Measurements from ENCODE around the gene POU3F2.

Gene POU3F2

DNA sequence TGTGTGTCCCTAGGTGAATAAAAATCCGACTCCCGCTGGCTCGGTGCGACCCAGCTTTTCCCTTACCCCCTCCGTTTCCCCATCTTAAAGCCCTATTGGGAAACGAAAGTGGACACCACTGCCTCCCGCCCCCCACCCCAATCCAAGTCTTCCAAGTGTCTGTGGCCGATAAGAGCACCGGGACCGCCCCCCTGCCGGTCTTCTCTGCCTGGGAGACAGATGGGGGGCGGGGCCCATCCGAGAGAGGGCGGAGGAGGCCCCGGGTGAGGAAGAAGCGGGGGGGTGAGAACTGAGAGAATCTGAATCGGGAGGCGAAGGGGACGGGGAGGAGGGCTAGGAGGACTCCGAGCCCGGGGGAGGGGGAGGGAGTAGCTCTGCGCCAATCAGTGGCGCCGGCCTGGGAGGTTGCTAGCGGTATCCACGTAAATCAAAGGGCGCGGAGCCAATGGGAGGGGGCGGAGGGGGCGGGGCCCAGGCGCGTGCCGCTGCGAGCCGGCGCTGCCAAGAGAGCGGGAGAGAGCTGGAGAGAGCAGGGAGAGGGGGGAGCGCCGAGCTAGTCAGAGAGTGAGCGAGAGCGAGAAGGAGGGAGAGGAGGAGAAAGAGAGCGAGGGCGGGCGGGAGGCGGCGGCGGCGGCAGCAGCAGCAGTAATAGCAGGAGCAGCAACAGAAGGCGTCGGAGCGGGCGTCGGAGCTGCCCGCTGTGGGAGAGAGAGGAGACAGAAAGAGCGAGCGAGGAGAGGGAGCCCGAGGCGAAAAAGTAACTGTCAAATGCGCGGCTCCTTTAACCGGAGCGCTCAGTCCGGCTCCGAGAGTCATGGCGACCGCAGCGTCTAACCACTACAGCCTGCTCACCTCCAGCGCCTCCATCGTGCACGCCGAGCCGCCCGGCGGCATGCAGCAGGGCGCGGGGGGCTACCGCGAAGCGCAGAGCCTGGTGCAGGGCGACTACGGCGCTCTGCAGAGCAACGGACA lies at the start of gene POU3F2:
POU3F2 (plus strand) TSS at position 515 of the 972 bp plus-strand sequence; CDS start at position 815, 300 bp downstream.
- TF ChIP-seq, protein P1, sequence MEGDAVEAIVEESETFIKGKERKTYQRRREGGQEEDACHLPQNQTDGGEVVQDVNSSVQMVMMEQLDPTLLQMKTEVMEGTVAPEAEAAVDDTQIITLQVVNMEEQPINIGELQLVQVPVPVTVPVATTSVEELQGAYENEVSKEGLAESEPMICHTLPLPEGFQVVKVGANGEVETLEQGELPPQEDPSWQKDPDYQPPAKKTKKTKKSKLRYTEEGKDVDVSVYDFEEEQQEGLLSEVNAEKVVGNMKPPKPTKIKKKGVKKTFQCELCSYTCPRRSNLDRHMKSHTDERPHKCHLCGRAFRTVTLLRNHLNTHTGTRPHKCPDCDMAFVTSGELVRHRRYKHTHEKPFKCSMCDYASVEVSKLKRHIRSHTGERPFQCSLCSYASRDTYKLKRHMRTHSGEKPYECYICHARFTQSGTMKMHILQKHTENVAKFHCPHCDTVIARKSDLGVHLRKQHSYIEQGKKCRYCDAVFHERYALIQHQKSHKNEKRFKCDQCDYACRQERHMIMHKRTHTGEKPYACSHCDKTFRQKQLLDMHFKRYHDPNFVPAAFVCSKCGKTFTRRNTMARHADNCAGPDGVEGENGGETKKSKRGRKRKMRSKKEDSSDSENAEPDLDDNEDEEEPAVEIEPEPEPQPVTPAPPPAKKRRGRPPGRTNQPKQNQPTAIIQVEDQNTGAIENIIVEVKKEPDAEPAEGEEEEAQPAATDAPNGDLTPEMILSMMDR (IDR thresholded peaks at IDR 0.05; ENCODE audit: borderline replicate concordance, insufficient read depth, low read depth, low read length), result no peak
- H3K4me3 ChIP-seq (ENCODE audit: low read depth, low read length), result no peak within 1 kb of the TSS

DNA sequence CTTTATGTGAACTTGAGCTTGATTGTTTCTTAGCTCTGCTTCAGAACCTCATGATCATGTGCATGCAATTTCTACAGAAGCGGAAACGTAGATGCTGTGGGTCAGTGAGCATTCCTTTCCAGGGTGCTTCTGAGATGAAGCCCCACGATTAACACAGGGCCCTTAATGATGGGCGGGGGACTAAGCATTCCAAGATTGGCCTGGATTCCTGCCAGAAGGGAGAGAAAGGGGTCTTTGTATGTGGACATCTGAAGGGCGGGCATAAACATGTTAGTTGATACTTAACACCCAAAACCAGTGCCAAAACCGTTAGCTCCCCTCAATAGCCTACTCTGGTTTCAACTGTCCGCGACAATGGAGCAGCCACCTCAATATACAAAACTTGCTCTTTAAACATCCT lies 46.9 kb upstream of the POU3F2 start:
- H3K4me3 ChIP-seq (ENCODE audit: low read depth, low read length), result no peak overlapping the region
- TF ChIP-seq, protein P1 (IDR thresholded peaks at IDR 0.05; ENCODE audit: borderline replicate concordance, insufficient read depth, low read depth, low read length), result no peak

DNA sequence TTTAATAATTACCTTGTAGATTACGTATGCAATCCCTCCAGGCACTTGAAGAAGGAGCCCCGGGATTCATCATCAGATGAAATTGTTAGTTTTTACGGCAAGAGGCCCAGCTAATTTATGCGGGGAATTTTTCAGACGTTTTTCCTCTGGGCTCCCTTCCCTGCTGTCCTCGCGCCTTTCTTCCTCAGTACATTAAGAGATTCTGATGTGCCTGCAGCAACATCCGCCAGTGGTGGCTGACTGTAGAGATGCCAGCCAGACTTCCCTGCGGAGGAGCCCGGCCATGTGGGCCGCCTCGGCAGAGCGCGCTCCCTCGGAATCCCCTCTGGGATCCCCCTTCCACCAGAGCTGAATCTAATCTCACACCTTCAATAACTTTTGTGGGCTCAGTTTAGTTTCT lies 46.4 kb upstream of the POU3F2 start:
- H3K4me3 ChIP-seq (ENCODE audit: low read depth, low read length), result no peak overlapping the region
- TF ChIP-seq, protein P1 (IDR thresholded peaks at IDR 0.05; ENCODE audit: borderline replicate concordance, insufficient read depth, low read depth, low read length), result no peak

DNA sequence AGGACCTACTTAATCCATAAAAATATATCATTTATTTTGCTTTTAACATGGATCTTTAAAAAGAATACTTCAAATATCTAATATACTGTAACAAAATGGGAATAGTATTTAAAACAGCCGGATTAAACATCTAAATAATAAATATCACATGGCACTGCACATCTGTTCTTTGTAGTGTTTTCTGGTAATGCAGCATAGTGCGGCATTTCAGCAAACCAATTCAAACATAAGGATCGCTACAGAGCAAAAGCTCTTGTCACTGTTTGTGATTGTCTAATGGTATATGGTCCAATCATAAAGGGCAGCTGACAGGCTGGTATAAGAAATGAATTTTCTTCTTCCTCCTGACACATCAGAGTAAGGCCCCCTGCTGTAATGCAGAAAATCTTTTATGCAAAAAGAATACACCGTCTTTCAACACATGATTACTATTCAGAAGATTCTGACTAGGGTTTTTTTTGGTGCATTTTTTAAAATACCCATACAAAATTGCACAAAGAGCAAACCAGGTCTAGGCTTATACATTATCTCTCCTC lies 40.0 kb upstream of the POU3F2 start:
- TF ChIP-seq, protein P1 (IDR thresholded peaks at IDR 0.05; ENCODE audit: borderline replicate concordance, insufficient read depth, low read depth, low read length), result no peak
- H3K4me3 ChIP-seq (ENCODE audit: low read depth, low read length), result no peak overlapping the region

DNA sequence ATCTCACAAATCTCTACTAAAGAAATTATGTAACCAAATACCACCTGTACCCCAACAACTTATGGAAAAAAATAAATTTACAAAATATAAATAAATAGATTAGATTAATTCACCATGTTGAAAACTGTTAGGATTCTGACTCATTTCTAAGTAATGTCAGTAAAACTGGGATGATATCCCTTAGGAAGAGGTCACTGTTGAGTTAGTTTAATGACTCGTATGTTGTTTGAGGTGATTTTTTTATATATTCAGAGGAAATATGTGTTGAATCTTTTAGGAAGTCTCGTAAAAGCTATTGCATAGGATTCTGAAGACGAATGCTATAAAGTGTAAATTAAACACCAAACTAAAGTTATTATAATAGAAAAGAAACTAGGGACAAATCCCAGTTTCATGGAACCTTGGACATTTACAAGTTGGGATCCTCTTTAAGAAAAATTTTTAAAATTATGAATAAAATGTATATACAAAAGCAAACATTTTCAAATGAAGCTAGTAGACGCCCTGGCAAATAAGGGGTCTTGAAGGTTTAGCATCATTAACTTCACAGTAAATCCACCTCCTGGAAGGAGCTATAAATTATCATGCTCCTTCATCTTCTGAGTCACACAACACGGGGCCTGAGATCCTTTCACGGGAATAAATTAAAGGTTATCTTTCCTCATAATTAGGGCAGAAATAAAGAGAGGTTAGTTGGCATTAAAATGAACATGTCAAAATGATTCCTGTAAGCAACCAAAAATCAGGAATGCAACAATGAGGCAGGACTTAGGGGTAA lies 37.0 kb upstream of the POU3F2 start:
- TF ChIP-seq, protein P1 (IDR thresholded peaks at IDR 0.05; ENCODE audit: borderline replicate concordance, insufficient read depth, low read depth, low read length), result no peak
- no peak overlapping the region for H3K4me3 ChIP-seq (ENCODE audit: low read depth, low read length)

DNA sequence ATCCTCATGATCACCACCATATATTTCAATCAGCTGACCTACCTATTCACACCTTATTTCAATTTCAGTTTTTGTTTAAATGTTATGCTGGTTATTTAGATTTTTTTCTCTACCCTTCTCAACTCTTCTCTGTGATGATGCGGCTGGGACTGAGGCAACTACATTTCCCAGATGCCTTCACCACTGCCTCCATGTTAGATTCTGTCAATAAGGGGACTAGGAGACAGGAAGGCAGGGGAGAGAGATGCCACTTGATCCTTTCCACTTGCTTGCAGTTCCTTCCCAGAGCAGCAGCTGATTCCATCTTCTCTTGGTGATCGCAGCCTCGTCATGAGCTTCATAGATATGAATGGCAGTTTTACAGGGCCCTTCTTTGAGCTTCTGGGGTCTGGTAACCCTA lies 33.5 kb upstream of the POU3F2 start:
- TF ChIP-seq, protein P1 (IDR thresholded peaks at IDR 0.05; ENCODE audit: borderline replicate concordance, insufficient read depth, low read depth, low read length), result no peak
- H3K4me3 ChIP-seq (ENCODE audit: low read depth, low read length), result no peak overlapping the region

All from GM12875 (cell line).